ENCODE measurements around the gene CDKN1A.

DNA sequence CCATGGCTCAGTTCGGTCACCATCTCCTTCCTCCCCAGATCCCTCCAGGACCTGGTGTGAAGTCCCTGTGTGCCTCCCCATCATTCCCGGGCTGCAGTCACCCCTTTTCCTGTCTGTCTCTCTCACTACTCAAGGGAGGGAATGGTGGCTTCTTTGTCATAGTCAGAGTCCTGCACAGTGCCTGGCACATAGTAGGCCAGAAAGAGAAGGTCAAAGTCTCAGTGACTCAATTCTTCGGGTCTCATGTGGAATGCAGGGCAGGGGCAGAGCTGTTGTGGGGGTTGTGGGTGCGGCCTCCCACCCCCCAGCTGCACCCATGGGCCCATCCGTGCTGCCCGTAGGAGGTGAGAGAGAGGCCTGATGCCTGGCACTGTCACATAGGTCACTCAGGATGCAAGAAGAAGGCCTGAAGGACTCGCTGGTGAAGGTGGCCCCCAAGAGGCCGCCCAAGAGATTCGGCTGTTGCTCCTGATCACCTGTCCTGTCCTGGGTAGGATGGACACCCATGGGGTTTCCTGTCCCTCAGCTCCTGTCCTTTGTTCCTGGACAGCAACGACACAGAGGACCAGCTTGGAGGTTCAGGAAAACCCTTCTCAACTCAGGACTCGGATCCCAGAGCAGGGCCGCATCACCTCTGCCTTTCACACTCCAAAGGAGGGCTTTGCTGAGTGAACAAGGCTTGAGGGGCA is 53.3 kb downstream of the CDKN1A start:
- TF ChIP-seq CTCF (IDR thresholded peaks at IDR 0.05) (no peak), POLR2A (IDR thresholded peaks at IDR 0.05) (no peak)

All from heart left ventricle (tissue), 13 donors.